B cell (primary cell): Measurements from ENCODE around the gene CAP2.

ENCODE experiments used
- EZH2 ChIP-seq: IDR thresholded peaks from 2 replicates; pipeline ENCODE4 v1.6.1; 2012; ENCODE audit warnings: borderline replicate concordance, low read depth, mild to moderate bottlenecking, moderate library complexity, low read length; ENCODE audit not compliant: insufficient read depth, poor library complexity, severe bottlenecking
- TF ChIP-seq, protein P1 (sequence below): fragments of 200-600 bp; IDR thresholded peaks from one replicate; pipeline ENCODE4 v1.8.0; 2022; ENCODE audit warnings: antibody characterized with exemption, mild to moderate bottlenecking

DNA sequence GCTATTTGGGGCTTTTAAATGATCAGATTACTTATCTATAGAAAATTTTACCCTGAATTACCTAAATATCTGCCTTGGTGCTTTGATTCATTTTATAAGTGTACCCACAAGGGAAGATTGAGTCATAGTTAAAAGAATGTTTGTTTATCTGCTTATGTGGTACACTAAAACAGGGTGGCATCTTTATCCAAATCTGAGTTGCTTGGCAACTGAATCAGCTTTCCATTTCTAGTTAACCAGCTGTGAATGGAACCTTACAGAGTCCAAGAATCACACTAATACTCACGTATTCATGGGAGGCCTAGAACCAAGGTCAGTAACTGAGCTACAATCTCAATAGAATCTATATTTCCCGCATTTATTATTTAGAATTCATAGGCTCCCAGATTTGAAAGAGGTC is 44.0 kb upstream of the CAP2 start:
- TF ChIP-seq, protein P1, sequence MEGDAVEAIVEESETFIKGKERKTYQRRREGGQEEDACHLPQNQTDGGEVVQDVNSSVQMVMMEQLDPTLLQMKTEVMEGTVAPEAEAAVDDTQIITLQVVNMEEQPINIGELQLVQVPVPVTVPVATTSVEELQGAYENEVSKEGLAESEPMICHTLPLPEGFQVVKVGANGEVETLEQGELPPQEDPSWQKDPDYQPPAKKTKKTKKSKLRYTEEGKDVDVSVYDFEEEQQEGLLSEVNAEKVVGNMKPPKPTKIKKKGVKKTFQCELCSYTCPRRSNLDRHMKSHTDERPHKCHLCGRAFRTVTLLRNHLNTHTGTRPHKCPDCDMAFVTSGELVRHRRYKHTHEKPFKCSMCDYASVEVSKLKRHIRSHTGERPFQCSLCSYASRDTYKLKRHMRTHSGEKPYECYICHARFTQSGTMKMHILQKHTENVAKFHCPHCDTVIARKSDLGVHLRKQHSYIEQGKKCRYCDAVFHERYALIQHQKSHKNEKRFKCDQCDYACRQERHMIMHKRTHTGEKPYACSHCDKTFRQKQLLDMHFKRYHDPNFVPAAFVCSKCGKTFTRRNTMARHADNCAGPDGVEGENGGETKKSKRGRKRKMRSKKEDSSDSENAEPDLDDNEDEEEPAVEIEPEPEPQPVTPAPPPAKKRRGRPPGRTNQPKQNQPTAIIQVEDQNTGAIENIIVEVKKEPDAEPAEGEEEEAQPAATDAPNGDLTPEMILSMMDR, result no peak
- TF ChIP-seq EZH2, result no peak
